ENCODE data around the gene RAP2B.

DNA sequence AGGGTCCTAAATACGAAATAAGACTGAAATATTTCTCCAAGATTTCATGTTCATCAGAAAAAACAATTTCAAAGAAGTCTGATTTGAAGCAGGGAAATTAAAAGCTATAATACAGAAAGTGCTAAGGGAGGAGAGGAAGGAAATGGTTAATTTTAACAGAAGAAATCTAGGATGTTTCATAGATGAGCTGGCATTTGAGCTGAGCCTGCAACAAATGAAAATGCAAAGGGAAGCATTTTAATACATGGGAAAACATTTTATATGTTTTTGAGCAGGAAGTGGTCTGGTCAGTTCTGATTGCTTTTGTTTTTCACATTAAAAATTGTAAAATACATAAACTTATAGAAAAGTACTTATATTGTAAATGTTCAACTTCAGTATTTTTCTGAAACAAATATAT lies 17.2 kb upstream of the RAP2B start:
- TF ChIP-seq, protein P1, sequence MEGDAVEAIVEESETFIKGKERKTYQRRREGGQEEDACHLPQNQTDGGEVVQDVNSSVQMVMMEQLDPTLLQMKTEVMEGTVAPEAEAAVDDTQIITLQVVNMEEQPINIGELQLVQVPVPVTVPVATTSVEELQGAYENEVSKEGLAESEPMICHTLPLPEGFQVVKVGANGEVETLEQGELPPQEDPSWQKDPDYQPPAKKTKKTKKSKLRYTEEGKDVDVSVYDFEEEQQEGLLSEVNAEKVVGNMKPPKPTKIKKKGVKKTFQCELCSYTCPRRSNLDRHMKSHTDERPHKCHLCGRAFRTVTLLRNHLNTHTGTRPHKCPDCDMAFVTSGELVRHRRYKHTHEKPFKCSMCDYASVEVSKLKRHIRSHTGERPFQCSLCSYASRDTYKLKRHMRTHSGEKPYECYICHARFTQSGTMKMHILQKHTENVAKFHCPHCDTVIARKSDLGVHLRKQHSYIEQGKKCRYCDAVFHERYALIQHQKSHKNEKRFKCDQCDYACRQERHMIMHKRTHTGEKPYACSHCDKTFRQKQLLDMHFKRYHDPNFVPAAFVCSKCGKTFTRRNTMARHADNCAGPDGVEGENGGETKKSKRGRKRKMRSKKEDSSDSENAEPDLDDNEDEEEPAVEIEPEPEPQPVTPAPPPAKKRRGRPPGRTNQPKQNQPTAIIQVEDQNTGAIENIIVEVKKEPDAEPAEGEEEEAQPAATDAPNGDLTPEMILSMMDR (IDR thresholded peaks at IDR 0.05 in 4 of 5, conservative IDR thresholded peaks at IDR 0.05 in 1 of 5) = no peak
- TF ChIP-seq POLR2A (IDR thresholded peaks at IDR 0.05) = no peak

Data from gastrocnemius medialis (tissue), 4 donors.